ENCODE measurements around the gene TNFAIP3. TPM values are rescaled to one million over a fixed set of nuclear protein-coding genes. Genes with fewer than 3 reads are reported as not detected.

The TNFAIP3 gene
- total and polyA plus RNA-seq, 2 of the 8 experiments (the other 6 are each of a cell fraction or from before 2014, with no cell fraction given) = 1.6 to 2.0 TPM

GRCh38 chr6:137823826-137824555 is 43.1 kb upstream of the TNFAIP3 start:
- Histone ChIP-seq H3K27ac (ENCODE audit: low read depth, low read length) (no peak overlapping the region), H2BK12ac (ENCODE audit: low read depth, low read length) (no peak overlapping the region), H3K36me3 (ENCODE audit: control insufficient read depth in 2 of 4, insufficient read depth in 4 of 4, low read length in 3 of 4) (no peaks in the 10 kb centered on the region), H3K79me1 (ENCODE audit: low read depth, low read length) (no peaks in the 10 kb centered on the region), H3K4ac (replicated peaks; ENCODE audit: insufficient read length, low read depth, low read length) (no peak overlapping the region), H3K4me3 (ENCODE audit: extremely low read depth in 1 of 4, insufficient read depth in 2 of 4, low read depth in 3 of 4, low read length in 4 of 4) (no peak overlapping the region), H3K14ac (ENCODE audit: insufficient read length) (no peak overlapping the region), H4K5ac (ENCODE audit: insufficient read length, low read depth, low read length) (no peak overlapping the region), H2BK20ac (ENCODE audit: low read length) (no peak overlapping the region), H2AK5ac (ENCODE audit: low read depth, low read length) (no peak overlapping the region; the same call in 1 of the 2 replicates), H4K20me1 (replicated peaks in 1 of 2; ENCODE audit: control insufficient read depth in 1 of 2, insufficient read depth in 2 of 2, low read length in 2 of 2) (no peaks in the 10 kb centered on the region), H4K91ac (replicated peaks; ENCODE audit: insufficient read length, low read length) (no peak overlapping the region), H3K9me3 (ENCODE audit: insufficient read depth in 2 of 2, low read depth in 1 of 2, low read length in 1 of 2) (no peaks in the 10 kb centered on the region), H3K23me2 (ENCODE audit: low read depth, low read length) (no peaks in the 10 kb centered on the region), H3K4me1 (replicated peaks in 1 of 4; ENCODE audit: control insufficient read depth in 3 of 4, insufficient read depth in 4 of 4, low read length in 3 of 4) (no peaks in the 10 kb centered on the region), H2BK15ac (ENCODE audit: low read length) (no peak overlapping the region), H3K56ac (replicated peaks; ENCODE audit: insufficient read length, low read depth, low read length) (no peak overlapping the region), H3K18ac (ENCODE audit: extremely low read depth, low read length) (no peak overlapping the region), H3K79me2 (ENCODE audit: control insufficient read depth in 1 of 2, insufficient read depth in 2 of 2, low read length in 2 of 2) (no peaks in the 10 kb centered on the region), H3K4me2 (ENCODE audit: insufficient read depth in 1 of 2, low read depth in 2 of 2, low read length in 2 of 2) (no peak overlapping the region), H3K9ac (replicated peaks in 1 of 4; ENCODE audit: extremely low read depth in 1 of 4, low read depth in 3 of 4, low read length in 3 of 4) (no peak overlapping the region), H3K27me3 (replicated peaks in 1 of 4; ENCODE audit: control insufficient read depth in 3 of 4, extremely low read depth in 1 of 4, insufficient read depth in 3 of 4, low read length in 3 of 4) (no peaks in the 10 kb centered on the region), H3K23ac (ENCODE audit: insufficient read length) (no peak overlapping the region), H4K8ac (ENCODE audit: extremely low read depth, insufficient read depth, low read length) (no peak overlapping the region), H2AFZ (ENCODE audit: low read length) (no peak overlapping the region), H2BK5ac (ENCODE audit: low read depth, low read length) (no peak overlapping the region), H2BK120ac (replicated peaks; ENCODE audit: low read depth, low read length) (no peak overlapping the region)
- ChIA-PET POLR2A (ENCODE audit: partially characterized antibody) (interaction anchor here (0.7 kb wide), 1 partner anchor 392 kb away, joined by 3 read pairs; no protein-coding TSS in a partner anchor), CTCF (ENCODE audit: partially characterized antibody) (interaction anchor here (0.9 to 1.7 kb wide), 4 partner anchors 12 to 42 kb away, joined by 3 to 4 read pairs (median 4); no protein-coding TSS in a partner anchor)
- WGBS, 2 experiments (ENCODE audit: extremely low coverage in 1 of 2, insufficient coverage in 1 of 2, insufficient read length in 1 of 2, insufficient replicate concordance in 2 of 2, low coverage in 1 of 2, low lambda C conversion rate in 2 of 2, missing lambda C conversion rate in 1 of 2) = 80% methylated on average over 11 of the region's 11 CpGs; no CpG with 5 or more reads in 1 of the 2 experiments
- DNase-seq (ENCODE audit: low read depth in 1 of 2, low spot score in 2 of 2) (no peak), FAIRE-seq (no peak)
- TF ChIP-seq RNF2 (IDR thresholded peaks at IDR 0.05; ENCODE audit: borderline replicate concordance, low read depth, low read length, missing control alignments, poor library complexity, severe bottlenecking) = no peak
- no peak for TF ChIP-seq SIRT6 (IDR thresholded peaks at IDR 0.05; ENCODE audit: low read length)
- TF ChIP-seq CHD1 (IDR thresholded peaks at IDR 0.05; ENCODE audit: low read depth, low read length) = no peak
- no peak for TF ChIP-seq ATF2 (IDR thresholded peaks at IDR 0.05; ENCODE audit: low read length)
- no peak for TF ChIP-seq HDAC2 (IDR thresholded peaks at IDR 0.05; ENCODE audit: borderline replicate concordance in 1 of 2, low read depth in 2 of 2, low read length in 2 of 2)
- no peak for TF ChIP-seq JUN (IDR thresholded peaks at IDR 0.05; ENCODE audit: low read depth, low read length)
- TF ChIP-seq USF2 (IDR thresholded peaks at IDR 0.05; ENCODE audit: low read length) = no peak
- TF ChIP-seq E2F6 (IDR thresholded peaks at IDR 0.05) = no peak
